Measurements from ENCODE around the gene HK2.

The HK2 gene

GRCh38 chr2:74860521-74860920 is 26.6 kb downstream of the HK2 start:
- no peak for DNase-seq

GRCh38 chr2:74861531-74861930 is 27.6 kb downstream of the HK2 start:
- DNase-seq = no peak

GRCh38 chr2:74862020-74862964 is 28.4 kb downstream of the HK2 start:
- DNase-seq = no peak

GRCh38 chr2:74863802-74864248 is 29.9 kb downstream of the HK2 start:
- DNase-seq = no peak

GRCh38 chr2:74864728-74865722 is 31.1 kb downstream of the HK2 start:
- no peak for DNase-seq

- no peak for DNase-seq
Observed at GRCh38 chr2:74865770-74866674, 32.1 kb downstream of the HK2 start.

GRCh38 chr2:74867841-74868658 is 34.1 kb downstream of the HK2 start:
- DNase-seq = no peak

GRCh38 chr2:74869517-74869916 is 35.6 kb downstream of the HK2 start:
- no peak for DNase-seq

GRCh38 chr2:74870951-74871350 is 37.0 kb downstream of the HK2 start:
- no peak for DNase-seq

- DNase-seq = no peak
Observed at GRCh38 chr2:74871414-74871813, 37.5 kb downstream of the HK2 start.

GRCh38 chr2:74872389-74872836 is 38.5 kb downstream of the HK2 start:
- no peak for DNase-seq

GRCh38 chr2:74873012-74873665 is 39.2 kb downstream of the HK2 start:
- no peak for DNase-seq

- DNase-seq = no peak
Observed at GRCh38 chr2:74873678-74874640, 40.0 kb downstream of the HK2 start.

- DNase-seq = peak; percentile 41 to 80
Observed at GRCh38 chr2:74876081-74876886, 42.4 kb downstream of the HK2 start.

- DNase-seq = no peak
Observed at GRCh38 chr2:74877376-74877775, 43.4 kb downstream of the HK2 start.

GRCh38 chr2:74877781-74878433 is 44.0 kb downstream of the HK2 start:
- DNase-seq = no peak

GRCh38 chr2:74878551-74878950 is 44.6 kb downstream of the HK2 start:
- no peak for DNase-seq
